ENCODE measurements around the gene ACTA2.
"Not testable (repeated sequence)": the region's sequence is repeated elsewhere in the genome, so short reads cannot be mapped to it uniquely, and the experiment has no call there.

Gene ACTA2

DNA sequence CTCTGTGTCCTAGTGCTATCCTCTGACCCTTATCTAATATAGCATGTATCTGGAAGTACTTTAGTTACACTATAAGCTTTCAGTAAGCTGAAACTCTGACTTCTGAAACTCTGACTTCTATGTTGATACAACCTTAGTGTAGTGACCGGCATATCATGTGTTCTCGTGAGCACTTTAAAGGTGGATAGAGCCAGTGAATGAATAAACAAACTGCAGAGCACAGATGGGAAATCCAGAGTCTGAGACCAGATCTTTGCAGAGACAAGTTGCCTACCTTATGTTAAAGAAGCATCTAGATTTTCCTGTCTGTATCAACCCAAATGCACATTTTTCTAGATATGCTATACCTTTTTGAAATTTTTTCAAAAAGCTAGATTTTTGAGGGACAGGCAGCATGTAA, 3.5 kb downstream of the ACTA2 start:
- no peak for DNase-seq

- DNase-seq = no peak
Observed at GRCh38 chr10:88946965-88947590, 5.5 kb downstream of the ACTA2 start.

GRCh38 chr10:88946200-88946599, 6.4 kb downstream of the ACTA2 start:
- DNase-seq = no peak

DNA sequence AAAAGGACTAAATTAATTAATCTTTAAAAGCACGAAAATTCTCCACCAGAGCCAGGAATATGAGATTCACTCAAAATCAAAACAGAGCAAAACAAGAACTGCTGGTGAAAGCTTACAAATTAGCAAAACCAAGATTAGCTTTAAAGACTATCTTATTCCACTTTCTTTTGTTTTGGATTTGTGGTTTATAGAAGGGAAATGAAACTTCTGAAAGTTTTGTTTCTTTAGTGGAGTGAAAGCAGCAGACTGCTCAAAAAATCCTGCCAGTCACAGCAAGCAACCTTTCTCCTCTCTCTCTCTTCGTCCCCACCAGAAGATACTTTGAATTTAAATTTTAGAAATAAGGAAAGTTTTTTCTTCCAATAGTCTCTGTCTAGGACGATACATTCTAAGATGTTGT, 7.8 kb downstream of the ACTA2 start:
- DNase-seq = no peak

GRCh38 chr10:88943778-88944177, 8.8 kb downstream of the ACTA2 start:
- no peak for DNase-seq

DNA sequence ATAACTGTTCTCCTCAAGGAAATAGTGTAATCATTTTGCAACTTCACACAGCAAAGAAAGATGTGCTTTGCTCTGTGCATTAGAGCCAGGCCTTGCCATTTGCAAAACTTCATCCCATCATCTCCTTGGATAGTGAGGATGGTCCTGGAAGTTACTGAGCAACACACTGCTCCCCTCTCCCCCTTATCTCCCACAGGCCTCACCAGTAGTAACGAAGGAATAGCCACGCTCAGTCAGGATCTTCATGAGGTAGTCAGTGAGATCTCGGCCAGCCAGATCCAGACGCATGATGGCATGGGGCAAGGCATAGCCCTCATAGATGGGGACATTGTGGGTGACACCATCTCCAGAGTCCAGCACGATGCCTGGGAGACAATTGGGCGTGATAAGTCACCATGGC, 11.5 kb downstream of the ACTA2 start:
- no peak for DNase-seq

- no peak for DNase-seq
Observed at GRCh38 chr10:88938938-88939337, 13.6 kb downstream of the ACTA2 start.

- no peak for DNase-seq
Observed at GRCh38 chr10:88938039-88938438, 14.5 kb downstream of the ACTA2 start.

GRCh38 chr10:88936656-88937055, 15.9 kb downstream of the ACTA2 start:
- DNase-seq = no peak

DNA sequence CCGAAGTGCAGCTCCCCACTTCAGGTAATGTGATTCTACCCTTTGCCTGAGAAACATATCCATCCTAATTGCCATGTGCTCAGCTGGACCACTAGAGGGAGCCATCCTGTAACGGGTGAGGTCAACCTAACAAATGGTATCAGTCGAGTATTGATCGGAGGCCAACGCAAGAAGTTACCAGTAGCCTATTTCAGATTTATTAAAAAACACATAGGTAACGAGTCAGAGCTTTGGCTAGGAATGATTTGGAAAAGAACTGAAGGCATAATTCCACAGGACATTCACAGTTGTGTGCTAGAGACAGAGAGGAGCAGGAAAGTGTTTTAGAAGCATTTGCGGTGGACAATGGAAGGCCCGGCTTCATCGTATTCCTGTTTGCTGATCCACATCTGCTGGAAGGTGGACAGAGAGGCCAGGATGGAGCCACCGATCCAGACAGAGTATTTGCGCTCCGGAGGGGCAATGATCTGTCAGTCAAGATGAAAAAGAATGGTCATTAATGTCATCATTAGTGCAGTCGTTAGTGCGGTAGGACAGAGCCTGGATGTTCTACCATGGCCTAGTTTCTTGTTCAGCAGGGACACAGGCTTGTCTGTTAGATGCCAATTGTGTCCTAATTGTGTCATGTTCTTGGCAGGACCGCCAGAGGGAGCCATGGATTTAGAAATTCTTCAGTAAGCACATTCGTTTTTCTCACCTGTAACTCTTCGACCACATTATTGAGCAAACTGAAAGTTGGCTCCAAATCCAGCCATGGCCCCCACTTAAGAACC, 17.5 kb downstream of the ACTA2 start:
- DNase-seq = peak; percentile 8 to 55 (median 26)

DNA sequence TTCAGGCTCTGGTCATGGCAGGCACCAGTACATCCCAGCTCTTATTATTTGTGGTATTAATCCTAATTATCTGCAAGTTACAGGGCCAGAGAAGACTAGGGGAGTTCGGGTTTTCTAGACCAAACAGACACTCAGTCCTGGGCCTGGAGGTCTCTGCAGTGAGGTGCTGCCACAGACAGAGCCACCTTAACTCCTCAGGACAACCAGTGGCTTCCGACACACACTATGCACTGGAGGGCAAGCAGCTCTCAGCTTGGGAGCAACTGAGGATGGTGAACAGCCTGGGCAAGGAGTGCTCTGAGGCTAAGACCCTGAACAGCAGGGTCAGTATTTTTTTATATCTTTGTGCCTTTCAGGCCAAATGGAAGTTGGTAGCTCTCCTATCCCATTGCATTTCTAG, 19.0 kb downstream of the ACTA2 start:
- no peak for DNase-seq

GRCh38 chr10:88932539-88933256, 19.9 kb downstream of the ACTA2 start:
- DNase-seq = no peak

GRCh38 chr10:88932029-88932428, 20.5 kb downstream of the ACTA2 start:
- not testable (repeated sequence) for DNase-seq

GRCh38 chr10:88931548-88931947, 21.0 kb downstream of the ACTA2 start:
- DNase-seq = no peak

DNA sequence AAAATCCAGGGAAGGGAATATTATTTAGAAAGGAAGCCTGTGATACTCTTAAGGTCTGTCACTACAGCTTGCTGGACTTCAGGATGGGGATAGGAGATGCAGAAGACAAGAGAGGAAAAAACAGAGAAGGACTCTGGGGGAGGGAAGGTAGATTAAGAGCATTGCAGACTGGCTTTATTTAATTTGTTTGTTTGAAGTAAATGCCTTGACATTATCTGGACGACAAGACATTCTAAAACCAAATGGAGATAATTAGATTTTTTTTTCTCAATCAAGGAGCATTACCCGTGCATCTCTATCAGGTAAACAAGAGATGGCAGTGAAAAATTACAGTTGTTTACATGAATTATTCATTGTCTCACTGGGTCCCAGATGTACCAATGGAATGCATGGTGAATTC, 24.3 kb downstream of the ACTA2 start:
- DNase-seq = no peak

DNA sequence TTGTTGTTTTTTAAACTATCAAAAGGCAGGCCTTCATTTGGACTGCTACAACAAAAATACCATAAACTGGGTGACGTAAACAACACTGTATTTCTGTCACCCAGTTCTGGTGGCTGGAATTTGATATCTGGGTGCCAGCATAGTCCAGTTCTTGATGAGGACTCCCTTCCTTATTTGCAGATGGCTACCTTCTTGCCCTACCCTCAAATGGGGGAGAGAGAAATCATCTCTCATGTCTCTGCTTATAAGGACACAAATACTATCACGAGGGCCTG, 25.2 kb downstream of the ACTA2 start:
- no peak for DNase-seq

- DNase-seq = no peak
Observed at GRCh38 chr10:88926566-88927415, 25.8 kb downstream of the ACTA2 start.

DNA sequence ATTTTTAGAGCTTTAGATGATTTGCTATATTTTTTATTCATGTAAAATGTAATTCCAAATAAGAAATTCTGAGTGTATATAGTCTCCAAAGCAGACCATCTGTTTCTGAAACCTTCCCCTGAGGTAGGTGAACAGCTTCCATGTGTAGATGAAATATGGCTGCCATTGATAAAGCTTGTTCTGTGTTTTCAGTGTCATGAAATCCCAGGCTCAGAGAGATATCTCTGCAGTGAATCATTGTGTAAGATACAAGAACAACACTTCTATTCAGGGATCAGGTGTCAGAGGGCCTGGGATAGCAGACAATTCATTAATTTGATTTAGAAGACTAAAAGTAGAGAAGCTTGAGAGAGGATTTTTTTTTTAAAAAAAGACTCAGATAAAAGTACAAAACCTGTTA, 29.1 kb downstream of the ACTA2 start:
- no peak for DNase-seq

- no peak for DNase-seq
Observed at GRCh38 chr10:88922041-88922440, 30.5 kb downstream of the ACTA2 start.

DNA sequence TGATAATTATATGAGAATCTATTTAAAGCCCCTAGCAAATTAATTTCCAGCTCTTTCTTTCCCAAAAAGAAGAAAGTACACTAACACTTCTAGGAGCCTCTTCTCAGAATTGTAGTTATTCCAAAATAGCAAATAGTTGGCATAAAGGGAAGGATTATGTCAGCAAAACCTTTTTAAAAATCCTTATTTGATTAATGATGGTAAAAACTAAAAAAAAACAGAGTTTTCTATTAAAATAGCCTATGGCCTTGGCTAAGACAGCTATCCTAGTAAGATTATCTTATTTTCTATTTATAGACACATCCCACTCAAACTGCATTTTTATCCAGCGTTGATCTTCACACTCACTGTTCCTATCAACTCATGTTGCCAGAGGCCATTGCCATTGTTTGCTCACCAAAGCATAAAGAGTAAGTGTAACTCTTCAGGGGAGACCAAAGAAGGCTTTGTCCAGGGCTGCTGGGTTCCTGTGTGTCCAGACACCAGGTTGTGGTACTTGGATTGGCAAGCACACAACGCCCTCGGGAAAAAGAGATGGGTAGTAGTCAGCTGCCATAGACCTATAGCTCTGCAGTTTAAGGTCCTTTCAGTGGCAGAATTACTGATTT, 31.5 kb downstream of the ACTA2 start:
- DNase-seq = no peak

GRCh38 chr10:88920198-88920597, 32.4 kb downstream of the ACTA2 start:
- DNase-seq = no peak

DNA sequence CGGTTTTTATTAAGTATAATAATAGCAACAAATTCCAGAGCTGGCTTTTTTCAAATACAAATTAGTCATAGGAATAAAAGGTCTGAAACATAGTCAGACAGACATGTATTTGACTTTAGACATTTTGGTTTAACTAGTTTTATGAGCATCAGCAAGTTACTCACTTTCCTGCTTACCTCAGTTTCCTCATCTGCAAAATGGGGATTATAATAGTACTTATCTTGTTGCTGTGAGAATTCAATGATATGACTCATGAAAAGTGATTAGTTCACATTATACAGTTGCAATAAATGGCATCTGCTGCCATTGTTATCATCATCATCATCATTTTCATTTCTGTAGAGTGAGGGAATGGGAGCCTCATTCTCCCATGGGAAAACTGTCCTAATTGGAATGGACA, 33.5 kb downstream of the ACTA2 start:
- no peak for DNase-seq
